MM.1S (cell line): Measurements from ENCODE around the gene HEATR5A.
"Not testable (repeated sequence)": the region's sequence is repeated elsewhere in the genome, so short reads cannot be mapped to it uniquely, and the experiment has no call there.

Experiments used
- EZH2 ChIP-seq: fragments of 300-600 bp; sonication (generic); optimal IDR thresholded peaks from 2 replicates; pipeline ENCODE3; 2017; ENCODE audit warnings: low read depth, mild to moderate bottlenecking, antibody characterized with exemption, low read length, mixed read lengths
- EZH2phosphoT487 ChIP-seq: fragments of 300-600 bp; sonication (generic); IDR thresholded peaks from 2 replicates; pipeline ENCODE4 v1.6.1; 2018; ENCODE audit warnings: antibody characterized with exemption, low read length
- TF ChIP-seq, protein P1 (sequence below): fragments of 300-600 bp; sonication (generic); IDR thresholded peaks from 2 replicates; pipeline ENCODE4 v1.5.1; 2016; ENCODE audit warnings: antibody characterized with exemption, low read length, mixed read lengths

DNA sequence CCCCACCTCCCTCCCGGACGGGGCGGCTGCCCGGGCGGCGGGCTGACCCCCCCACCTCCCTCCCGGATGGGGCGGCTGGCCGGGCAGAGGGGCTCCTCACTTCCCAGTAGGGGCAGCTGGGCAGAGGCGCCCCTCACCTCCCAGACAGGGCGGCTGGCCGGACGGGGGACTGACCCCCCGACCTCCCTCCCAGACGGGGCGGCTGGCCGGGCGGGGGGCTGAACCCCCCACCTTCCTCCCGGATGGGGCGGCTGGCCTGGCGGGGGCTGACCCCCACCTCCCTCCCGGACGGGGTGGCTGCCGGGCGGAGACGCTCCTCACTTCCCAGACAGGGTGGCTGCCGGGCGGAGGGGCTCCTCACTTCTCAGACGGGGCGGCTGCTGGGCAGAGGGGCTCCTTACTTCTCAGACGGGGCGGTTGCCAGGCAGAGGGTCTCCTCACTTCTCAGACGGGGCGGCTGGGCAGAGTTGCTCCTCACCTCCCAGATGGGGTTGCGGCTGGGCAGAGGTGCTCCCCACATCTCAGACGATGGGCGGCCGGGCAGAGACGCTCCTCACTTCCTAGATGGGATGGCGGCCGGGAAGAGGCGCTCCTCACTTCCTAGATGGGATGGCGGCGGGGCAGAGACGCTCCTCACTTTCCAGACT, 16.8 kb upstream of the HEATR5A start:
- TF ChIP-seq, protein P1, sequence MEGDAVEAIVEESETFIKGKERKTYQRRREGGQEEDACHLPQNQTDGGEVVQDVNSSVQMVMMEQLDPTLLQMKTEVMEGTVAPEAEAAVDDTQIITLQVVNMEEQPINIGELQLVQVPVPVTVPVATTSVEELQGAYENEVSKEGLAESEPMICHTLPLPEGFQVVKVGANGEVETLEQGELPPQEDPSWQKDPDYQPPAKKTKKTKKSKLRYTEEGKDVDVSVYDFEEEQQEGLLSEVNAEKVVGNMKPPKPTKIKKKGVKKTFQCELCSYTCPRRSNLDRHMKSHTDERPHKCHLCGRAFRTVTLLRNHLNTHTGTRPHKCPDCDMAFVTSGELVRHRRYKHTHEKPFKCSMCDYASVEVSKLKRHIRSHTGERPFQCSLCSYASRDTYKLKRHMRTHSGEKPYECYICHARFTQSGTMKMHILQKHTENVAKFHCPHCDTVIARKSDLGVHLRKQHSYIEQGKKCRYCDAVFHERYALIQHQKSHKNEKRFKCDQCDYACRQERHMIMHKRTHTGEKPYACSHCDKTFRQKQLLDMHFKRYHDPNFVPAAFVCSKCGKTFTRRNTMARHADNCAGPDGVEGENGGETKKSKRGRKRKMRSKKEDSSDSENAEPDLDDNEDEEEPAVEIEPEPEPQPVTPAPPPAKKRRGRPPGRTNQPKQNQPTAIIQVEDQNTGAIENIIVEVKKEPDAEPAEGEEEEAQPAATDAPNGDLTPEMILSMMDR, result not testable (repeated sequence)
- not testable (repeated sequence) for TF ChIP-seq EZH2, EZH2phosphoT487
